ENCODE data around the gene PTPN1.
"Not testable (repeated sequence)": the region's sequence is repeated elsewhere in the genome, so short reads cannot be mapped to it uniquely, and the experiment has no call there.

Gene PTPN1

GRCh38 chr20:50560867-50561266 lies 50.7 kb downstream of the PTPN1 start:
- no peak for DNase-seq

- DNase-seq, result no peak
Measured at GRCh38 chr20:50561379-50562078, 51.3 kb downstream of the PTPN1 start.

DNA sequence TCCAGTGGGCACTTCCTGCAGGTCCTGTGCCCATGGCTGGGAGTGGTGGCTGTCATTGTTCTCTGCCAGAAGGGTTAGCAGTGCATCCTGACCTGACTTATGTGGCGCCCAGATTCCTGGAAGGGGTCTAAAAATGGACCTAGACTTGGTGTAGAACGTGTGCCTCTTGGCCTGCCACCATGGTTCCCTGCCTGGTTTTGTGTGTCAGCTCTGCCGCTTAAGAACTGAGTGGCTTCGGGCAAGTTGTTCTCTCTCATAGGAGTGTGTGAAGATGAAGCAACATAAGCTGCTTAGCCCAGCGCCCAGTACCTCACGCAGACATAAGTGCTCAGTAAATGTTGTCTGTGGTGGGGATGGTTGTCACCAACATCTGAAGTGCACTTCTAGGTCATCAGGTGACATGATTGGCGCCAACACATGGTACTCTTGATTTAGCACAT lies 52.1 kb downstream of the PTPN1 start:
- no peak for DNase-seq

- DNase-seq, result no peak
Measured at GRCh38 chr20:50563133-50563944, 53.2 kb downstream of the PTPN1 start.

- no peak for DNase-seq
Measured at GRCh38 chr20:50565383-50565782, 55.2 kb downstream of the PTPN1 start.

DNA sequence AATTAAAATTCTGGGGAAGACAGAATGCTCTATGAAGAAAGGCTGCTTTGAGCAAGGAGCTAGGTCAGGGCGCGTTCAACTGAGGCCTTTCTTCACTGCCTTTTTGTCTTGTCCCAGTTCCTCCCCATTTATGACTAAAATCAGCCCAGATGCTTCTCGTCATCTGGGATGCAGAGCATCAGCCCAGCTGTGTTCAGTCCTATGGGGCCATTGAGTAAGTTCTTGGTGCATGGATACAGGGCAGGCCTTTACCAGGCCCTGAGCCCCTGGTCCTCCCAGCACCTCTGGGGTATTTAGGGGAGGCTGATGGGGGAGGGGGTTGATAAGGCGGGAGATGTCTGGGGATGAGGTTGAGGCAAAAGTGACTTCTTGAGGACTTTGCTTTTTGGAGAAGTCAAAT lies 55.7 kb downstream of the PTPN1 start:
- DNase-seq, result no peak

GRCh38 chr20:50567860-50568548 lies 57.8 kb downstream of the PTPN1 start:
- no peak for DNase-seq

DNA sequence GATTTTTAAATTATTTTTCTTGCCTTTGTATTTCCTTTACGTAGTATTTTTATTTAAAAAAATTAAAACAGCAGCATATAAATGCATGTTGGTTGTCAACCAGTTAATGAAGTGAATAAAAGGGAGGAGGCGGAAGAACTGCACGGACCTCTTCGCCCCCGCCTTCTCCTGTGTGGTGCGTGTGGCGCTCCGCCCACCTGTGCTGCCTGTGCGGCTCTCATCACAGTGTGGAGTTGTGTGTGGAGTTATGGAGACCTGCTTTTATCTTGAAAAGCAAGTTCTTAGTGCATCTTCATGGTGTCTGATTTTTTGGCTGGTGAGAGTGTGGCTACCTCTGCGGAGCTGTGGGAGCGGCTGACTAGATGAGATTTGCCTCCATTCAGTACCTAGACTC lies 58.4 kb downstream of the PTPN1 start:
- DNase-seq, result no peak

DNA sequence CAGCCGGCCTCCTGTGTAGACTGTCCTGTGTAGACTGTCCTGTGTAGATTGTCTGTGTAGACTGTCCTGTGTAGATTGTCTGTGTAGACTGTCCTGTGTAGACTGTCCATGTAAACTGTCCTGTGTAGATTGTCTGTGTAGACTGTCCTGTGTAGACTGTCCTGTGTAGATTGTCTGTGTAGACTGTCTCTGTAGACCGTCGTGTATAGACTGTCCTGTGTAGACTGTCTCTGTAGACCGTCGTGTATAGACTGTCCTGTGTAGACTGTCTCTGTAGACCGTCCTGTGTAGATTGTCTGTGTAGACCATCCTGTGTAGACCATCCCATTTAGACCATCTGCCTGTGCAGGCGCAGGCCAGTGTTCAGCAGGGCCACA lies 59.3 kb downstream of the PTPN1 start:
- DNase-seq, result not testable (repeated sequence)

DNA sequence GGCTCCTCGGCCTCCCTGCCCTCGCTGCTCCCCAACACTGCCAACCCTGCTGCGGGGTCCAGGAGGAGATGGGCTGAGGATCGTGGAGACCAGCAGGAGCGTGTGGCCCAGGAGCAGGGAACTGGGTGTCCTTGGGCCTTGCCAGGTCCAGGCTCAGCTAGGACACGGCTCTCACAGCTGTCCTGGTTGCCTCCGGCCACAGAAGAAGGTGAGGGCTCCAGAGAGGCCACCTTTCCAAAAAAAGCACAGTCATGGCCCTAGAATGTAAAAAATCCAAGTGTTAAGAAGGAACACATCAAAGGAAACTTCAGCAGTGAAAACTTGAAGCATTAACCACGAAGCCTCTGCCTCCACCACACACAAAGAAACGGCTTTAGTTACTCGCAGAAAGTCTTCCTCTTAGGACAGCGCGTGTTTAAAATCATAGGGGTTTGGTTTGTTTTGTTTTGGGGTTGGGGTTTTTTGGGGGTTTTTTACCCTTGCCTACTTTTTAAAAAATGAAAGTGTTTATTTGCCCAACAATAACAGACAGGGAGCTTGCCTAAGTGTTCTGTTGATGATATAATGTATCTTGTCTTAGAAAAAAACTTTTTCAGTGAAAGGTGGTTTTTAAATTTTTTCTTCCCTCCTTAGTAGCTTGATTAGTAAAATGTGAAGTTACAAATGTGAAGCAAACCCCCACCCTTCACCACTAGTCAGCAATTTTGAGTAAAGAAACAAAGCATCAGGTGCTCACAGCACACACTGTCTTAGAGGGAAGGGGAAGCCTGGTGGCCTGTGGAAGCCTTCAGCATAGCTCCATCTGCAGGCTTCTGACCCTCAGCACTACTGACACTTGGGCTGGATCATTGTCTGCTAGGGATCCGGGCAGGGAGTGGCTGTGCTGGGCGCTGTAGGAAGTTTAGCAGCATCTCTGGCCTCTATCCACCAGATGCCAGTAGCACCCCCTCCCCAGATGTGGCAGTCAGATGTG lies 60.0 kb downstream of the PTPN1 start:
- no peak for DNase-seq

- no peak for DNase-seq
Measured at GRCh38 chr20:50571466-50571865, 61.3 kb downstream of the PTPN1 start.

- peak; percentile 83 for DNase-seq
Measured at GRCh38 chr20:50572938-50573777, 63.0 kb downstream of the PTPN1 start.

DNA sequence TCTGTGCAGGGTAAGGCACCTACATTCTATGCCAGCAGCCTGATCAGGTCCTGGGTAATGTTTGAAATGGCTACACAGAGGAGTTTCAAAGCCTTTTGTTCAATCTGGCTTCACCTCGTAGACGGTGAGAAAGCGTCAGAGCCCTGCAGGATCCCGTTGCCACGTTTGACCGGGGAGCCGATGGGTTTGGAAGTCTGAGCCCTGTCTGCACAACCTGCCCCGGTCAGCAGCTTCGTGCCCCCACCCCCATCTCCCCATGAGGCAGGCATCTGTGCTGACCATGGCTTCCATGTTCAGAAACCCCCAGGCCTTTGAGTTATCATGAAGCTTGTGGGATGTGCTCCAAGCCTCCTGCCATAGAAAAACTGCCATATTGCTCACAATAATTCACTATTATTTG lies 63.9 kb downstream of the PTPN1 start:
- DNase-seq, result no peak

DNA sequence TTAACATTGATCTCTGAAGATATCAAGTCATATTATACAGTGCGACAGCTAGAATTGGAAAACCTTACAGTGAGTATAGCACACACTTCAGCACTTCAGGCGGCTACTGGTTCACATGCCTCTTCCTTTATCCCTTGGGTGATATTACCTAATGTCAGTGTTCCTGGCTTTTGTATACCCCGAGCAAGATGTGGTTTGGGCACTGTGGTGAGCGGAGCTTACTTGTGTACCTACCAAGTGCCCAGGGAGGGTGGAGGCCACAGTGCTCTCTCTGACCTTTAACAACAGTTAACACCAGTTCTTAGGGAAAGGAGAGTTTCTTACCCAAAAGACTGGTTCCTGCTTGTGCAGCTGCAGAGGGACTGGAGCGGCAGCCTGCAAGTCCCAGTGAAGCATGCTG lies 64.4 kb downstream of the PTPN1 start:
- no peak for DNase-seq

DNA sequence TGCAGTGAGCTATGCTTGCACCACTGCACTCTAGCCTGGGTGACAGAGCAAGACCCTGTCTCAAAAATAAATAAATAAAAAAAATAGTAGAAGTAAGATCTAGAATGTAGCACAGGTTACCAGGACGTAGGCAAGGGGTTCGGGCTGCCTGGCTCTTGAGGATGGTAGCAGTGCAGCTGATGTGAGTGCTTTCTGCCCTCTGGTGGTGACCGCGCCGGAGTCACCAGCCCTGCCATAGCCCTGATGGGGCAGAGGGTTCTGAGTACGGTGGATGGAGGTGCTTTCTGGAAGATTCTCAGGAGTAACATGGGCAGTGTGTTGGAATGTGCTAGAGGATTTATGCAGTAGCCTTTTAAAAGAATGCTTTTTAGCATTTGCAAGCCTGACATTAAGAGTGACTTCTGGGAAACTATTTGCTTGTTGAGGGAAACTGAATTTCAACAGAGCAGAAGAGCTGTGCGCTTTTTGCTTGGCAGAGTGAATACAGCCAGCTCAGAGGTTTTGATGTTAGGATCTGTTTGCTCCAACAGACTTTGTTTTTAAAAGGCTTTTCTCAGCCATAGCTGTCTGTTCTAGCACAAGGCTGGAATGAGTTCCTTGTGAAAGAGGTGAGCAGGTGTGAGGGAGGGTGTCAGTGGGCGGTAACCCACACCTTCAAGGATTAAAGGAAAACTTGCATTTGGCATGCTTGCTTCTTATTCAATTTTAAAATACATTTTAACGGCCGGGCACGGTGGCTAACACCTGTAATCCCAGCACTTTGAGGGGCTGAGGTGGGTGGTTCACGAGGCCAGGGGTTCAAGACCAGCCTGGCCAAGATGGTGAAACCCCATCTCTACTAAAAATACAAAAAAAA lies 65.9 kb downstream of the PTPN1 start:
- no peak for DNase-seq

DNA sequence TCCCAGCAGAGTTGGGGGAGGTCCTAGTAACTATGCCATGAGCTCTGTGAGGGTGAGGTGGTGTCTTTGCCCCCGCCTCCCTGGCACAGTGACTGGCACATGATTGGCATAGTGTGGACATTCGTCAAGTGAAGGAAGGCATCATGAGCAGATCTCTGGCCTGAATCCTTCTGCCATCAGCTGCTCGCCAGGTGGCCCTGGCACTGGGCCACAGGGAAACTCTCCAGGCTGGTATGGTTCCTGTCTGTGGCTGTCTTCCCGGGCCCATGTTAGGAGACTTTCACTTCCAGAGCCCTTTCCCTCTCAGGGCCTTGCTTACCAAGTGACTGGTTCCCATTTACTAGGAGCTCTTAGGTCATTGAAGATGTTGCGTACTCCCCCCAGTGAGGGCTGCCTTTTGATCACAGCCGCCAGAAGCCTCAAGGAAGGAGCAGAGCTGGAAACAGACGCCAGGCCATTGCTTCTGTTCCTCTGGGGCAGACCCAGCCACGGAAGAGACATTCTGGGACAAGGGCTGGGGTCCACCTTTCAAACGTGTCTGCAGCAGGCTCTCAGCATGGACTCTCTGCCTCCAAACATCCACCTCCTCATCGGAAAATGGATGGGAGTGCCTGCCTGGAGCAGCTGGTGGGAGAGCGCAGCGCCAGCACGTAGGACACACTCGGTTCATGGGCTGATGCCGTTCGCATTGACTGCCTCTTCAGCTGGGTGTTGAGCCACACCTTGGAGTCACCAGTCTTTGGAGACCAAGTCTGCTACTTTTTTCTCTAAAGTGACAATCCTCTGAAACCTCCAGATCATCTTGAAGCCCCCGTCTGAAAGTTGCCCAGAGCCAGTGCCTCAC lies 67.2 kb downstream of the PTPN1 start:
- peak; percentile 36 for DNase-seq

GRCh38 chr20:50578061-50578777 lies 68.0 kb downstream of the PTPN1 start:
- DNase-seq, result no peak

DNA sequence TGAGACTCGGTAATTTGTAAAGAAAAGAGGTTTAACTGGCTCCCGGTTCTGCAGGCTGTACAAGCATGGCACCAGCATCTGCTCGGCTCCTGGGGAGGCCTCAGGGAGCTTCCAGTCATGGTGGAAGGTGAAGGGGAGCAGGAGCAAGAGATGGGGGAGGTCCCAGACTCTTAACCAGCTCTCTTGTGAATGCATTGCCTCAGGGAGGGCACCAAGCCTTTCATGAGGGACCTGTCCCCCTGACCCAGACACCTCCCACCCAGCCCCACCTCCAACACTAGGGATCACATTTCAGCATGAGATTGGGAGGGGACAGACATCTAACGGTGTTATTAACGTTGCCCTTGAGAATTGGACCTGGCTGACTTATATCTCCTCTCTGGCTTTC lies 68.6 kb downstream of the PTPN1 start:
- DNase-seq, result no peak

DNA sequence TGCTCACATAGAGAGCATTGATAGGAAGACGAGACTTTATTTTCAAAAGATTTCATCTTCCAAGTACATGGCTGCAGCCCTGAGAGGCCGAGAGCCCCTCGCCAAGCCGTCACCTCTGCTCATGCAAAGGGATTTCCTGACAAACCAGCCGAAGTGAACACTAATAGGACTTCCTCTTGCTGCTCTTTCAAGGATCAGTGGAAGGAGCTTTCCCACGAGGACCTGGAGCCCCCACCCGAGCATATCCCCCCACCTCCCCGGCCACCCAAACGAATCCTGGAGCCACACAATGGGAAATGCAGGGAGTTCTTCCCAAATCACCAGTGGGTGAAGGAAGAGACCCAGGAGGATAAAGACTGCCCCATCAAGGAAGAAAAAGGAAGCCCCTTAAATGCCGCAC lies 69.3 kb downstream of the PTPN1 start:
- DNase-seq, result no peak
